GM06990 (cell line): ENCODE results near the gene TTC23.

ENCODE experiments used
- DNase-seq: peaks from one replicate; pipeline ENCODE4 v3.0.0-alpha.2; 2011; ENCODE audit not compliant: insufficient read length; ENCODE audit errors: extremely low read depth
- H3K27me3 ChIP-seq: replicated peaks from 2 replicates; pipeline ENCODE4 v1.6.0; 2011; ENCODE audit warnings: low read length; ENCODE audit not compliant: control insufficient read depth, insufficient read depth
- H3K36me3 ChIP-seq: 2 replicates; pipeline ENCODE4 v1.5.1; 2011; ENCODE audit warnings: low read length; ENCODE audit not compliant: control insufficient read depth, insufficient read depth
- H3K4me3 ChIP-seq: replicated peaks from 2 replicates; pipeline ENCODE4 v1.5.1; 2011; ENCODE audit warnings: low read depth, mild to moderate bottlenecking, control low read depth, low read length
- CTCF ChIP-seq: IDR thresholded peaks from 2 replicates; pipeline ENCODE4 v1.5.1; 2011; ENCODE audit warnings: low read length, control low read depth, mild to moderate bottlenecking, inconsistent platforms; ENCODE audit not compliant: insufficient read depth, poor library complexity, severe bottlenecking

TTC23 gene

GRCh38 chr15:99139276-99139675, 110.1 kb downstream of the TTC23 start:
- H3K4me3 ChIP-seq = no peak overlapping the region
- H3K36me3 ChIP-seq = no peaks in the 10 kb centered on the region
- no peak for TF ChIP-seq CTCF
- H3K27me3 ChIP-seq = no peaks in the 10 kb centered on the region
- no peak for DNase-seq

- no peak for DNase-seq
- no peak overlapping the region for H3K4me3 ChIP-seq
- no peaks in the 10 kb centered on the region for H3K27me3 ChIP-seq
- TF ChIP-seq CTCF = no peak
- H3K36me3 ChIP-seq = no peaks in the 10 kb centered on the region
Observed at GRCh38 chr15:99138491-99138982, 110.8 kb downstream of the TTC23 start.

GRCh38 chr15:99137877-99138276, 111.5 kb downstream of the TTC23 start:
- Histone ChIP-seq H3K36me3 (no peaks in the 10 kb centered on the region), H3K27me3 (no peaks in the 10 kb centered on the region), H3K4me3 (no peak overlapping the region)
- no peak for DNase-seq
- TF ChIP-seq CTCF = no peak

GRCh38 chr15:99137111-99137546, 112.3 kb downstream of the TTC23 start:
- TF ChIP-seq CTCF = no peak

GRCh38 chr15:99135194-99135593, 114.2 kb downstream of the TTC23 start:
- no peaks in the 10 kb centered on the region for H3K36me3 ChIP-seq
- H3K27me3 ChIP-seq = no peaks in the 10 kb centered on the region; the same call in 1 of the 2 replicates
- DNase-seq = no peak

More at GRCh38 chr15:99137111-99137546, 112.3 kb downstream of the TTC23 start:
- Histone ChIP-seq H3K4me3 (no peak overlapping the region), H3K27me3 (no peaks in the 10 kb centered on the region), H3K36me3 (no peaks in the 10 kb centered on the region)
- no peak for DNase-seq

More at GRCh38 chr15:99135194-99135593, 114.2 kb downstream of the TTC23 start:
- no peak overlapping the region for H3K4me3 ChIP-seq
- no peak for TF ChIP-seq CTCF
